A673 (cell line): ENCODE data around the gene QSOX2. TPM values are rescaled to one million over a fixed set of nuclear protein-coding genes. Genes with fewer than 3 reads are reported as not detected.

Experiments used
- BruUV-seq: library from RNA; stranded (reverse); fragments of 400-500 nt; replicated peaks from 2 replicates; lab custom pipeline; 2021; lab: Mats Ljungman, UMichigan
- CTCF ChIA-PET: fragments of 300-600 bp; sonication (Branson Sonifier 250); formaldehyde crosslinking; loops from one replicate; lab custom pipeline; 2022; ENCODE audit warnings: antibody characterized with exemption; lab: Charles Lee
- POLR2A ChIA-PET: fragments of 300-600 bp; sonication (Branson Sonifier 250); formaldehyde crosslinking; loops from one replicate; lab custom pipeline; 2022; ENCODE audit warnings: antibody characterized with exemption; ENCODE audit not compliant: low non-redundant PET; lab: Charles Lee
- DNase-seq: peaks from one replicate; pipeline ENCODE4 v3.0.0-alpha.2; 2015; ENCODE audit warnings: low spot score
- H3K27ac ChIP-seq: fragments of 200-600 bp; sonication (generic); 2 replicates; pipeline ENCODE4 v1.5.1; 2016; ENCODE audit warnings: mixed run types, low read depth, mild to moderate bottlenecking, mixed read lengths, antibody characterized with exemption, low read length; ENCODE audit not compliant: poor library complexity, severe bottlenecking
- H3K27me3 ChIP-seq: fragments of 200-600 bp; sonication (generic); replicated peaks from 2 replicates; pipeline ENCODE4 v1.6.1; 2017; ENCODE audit warnings: mixed run types, low read depth, mild to moderate bottlenecking, mixed read lengths, antibody characterized with exemption, low read length; ENCODE audit not compliant: insufficient read depth, poor library complexity
- H3K36me3 ChIP-seq: fragments of 200-600 bp; sonication (generic); 2 replicates; pipeline ENCODE4 v1.6.1; 2016; ENCODE audit warnings: mixed run types, mild to moderate bottlenecking, mixed read lengths, antibody characterized with exemption, low read length; ENCODE audit not compliant: insufficient read depth, poor library complexity, severe bottlenecking
- H3K4me1 ChIP-seq: fragments of 200-600 bp; sonication (generic); 2 replicates; pipeline ENCODE4 v1.6.1; 2017; ENCODE audit warnings: mixed run types, mild to moderate bottlenecking, mixed read lengths, antibody characterized with exemption, low read length; ENCODE audit not compliant: insufficient read depth, poor library complexity, severe bottlenecking
- H3K4me3 ChIP-seq: fragments of 200-600 bp; sonication (generic); 2 replicates; pipeline ENCODE4 v1.5.1; 2016; ENCODE audit warnings: low read depth, mixed run types, mild to moderate bottlenecking, mixed read lengths, low read length; ENCODE audit not compliant: poor library complexity, severe bottlenecking
- H3K9me3 ChIP-seq: fragments of 200-600 bp; sonication (generic); 2 replicates; pipeline ENCODE4 v1.6.1; 2016; ENCODE audit warnings: mixed run types, low read depth, mild to moderate bottlenecking, mixed read lengths, antibody characterized with exemption, low read length; ENCODE audit not compliant: poor library complexity, severe bottlenecking
- EZH2 ChIP-seq: fragments of 200-600 bp; sonication (generic); IDR thresholded peaks from 2 replicates; pipeline ENCODE4 v1.6.1; 2017; ENCODE audit warnings: borderline replicate concordance, low read depth, mild to moderate bottlenecking, mixed read lengths, antibody characterized with exemption, low read length; ENCODE audit not compliant: poor library complexity, severe bottlenecking
- intact Hi-C: fragments of 100-400 bp; cut with micrococcal nuclease; formaldehyde crosslinking; loops from one replicate; pipeline ENCODE4 v1.10.0; 2022; ENCODE audit not compliant: unreplicated experiment
- total RNA-seq: library from RNA; stranded (reverse); gene quantifications from 2 replicates; pipeline ENCODE4 v1.2.3, GENCODE V29; 2021
- TF ChIP-seq, protein P1 (sequence below): fragments of 300-800, 200-600 bp; sonication (generic); conservative IDR thresholded peaks from 2 replicates; pipeline ENCODE4 v1.5.1; 2017; ENCODE audit warnings: low read depth, mild to moderate bottlenecking, antibody characterized with exemption, low read length, moderate library complexity, mixed read lengths

QSOX2 gene
- total RNA-seq, 1 experiment from 2014 or later: 43.7 TPM

DNA sequence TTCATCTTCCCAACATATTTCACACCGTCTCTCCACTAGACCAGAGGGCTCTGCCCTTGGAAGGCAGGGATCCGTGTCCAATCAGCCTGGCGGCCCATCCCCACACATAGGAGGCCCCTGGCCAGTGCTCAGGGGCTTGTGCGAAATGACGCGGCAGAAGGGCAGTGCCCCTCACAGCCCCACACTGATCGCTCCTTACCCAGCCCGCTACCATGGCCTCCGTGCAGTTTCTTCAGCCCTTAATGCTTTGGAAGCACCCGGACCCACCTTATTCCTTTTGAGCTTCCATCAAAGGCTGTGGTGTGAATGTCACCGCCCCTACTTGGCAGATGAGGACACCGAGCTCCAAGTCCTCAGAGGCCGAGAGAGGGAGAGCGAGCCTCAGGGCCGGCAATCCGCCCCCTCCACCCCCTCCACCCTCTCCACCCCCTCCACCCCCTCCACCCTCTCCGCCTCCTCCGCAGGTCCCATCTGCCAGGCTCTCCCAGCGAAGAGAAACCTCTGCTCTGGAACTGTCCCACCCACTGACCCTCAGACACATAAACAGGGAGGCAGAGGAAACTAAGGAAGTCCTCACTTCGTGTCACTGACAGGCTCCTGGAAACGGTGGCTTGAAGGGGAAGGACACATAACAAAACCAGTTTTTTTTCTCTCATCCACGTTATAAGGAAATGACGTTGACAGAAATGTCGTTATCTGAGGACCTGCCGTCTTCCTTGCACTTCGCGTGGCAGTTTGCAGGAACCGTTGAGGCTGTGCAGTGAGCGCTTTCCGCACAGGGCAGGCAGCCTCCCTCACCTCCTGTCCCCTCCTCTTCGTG, 13.9 kb downstream of the QSOX2 start:
- intact Hi-C loops: no loop called here
- no peaks in the 10 kb centered on the region for H3K27me3 ChIP-seq
- BruUV-seq: no TSS peak
- POLR2A ChIA-PET: no interaction called here
- no peak for DNase-seq
- CTCF ChIA-PET: no interaction called here
- H3K36me3 ChIP-seq: peaks cover 20% of the 10 kb centered on the region
- H3K4me3 ChIP-seq: no peak overlapping the region
- TF ChIP-seq, protein P1, sequence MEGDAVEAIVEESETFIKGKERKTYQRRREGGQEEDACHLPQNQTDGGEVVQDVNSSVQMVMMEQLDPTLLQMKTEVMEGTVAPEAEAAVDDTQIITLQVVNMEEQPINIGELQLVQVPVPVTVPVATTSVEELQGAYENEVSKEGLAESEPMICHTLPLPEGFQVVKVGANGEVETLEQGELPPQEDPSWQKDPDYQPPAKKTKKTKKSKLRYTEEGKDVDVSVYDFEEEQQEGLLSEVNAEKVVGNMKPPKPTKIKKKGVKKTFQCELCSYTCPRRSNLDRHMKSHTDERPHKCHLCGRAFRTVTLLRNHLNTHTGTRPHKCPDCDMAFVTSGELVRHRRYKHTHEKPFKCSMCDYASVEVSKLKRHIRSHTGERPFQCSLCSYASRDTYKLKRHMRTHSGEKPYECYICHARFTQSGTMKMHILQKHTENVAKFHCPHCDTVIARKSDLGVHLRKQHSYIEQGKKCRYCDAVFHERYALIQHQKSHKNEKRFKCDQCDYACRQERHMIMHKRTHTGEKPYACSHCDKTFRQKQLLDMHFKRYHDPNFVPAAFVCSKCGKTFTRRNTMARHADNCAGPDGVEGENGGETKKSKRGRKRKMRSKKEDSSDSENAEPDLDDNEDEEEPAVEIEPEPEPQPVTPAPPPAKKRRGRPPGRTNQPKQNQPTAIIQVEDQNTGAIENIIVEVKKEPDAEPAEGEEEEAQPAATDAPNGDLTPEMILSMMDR: no peak
- TF ChIP-seq EZH2: no peak
- no peaks in the 10 kb centered on the region for H3K4me1 ChIP-seq
- no peak overlapping the region for H3K27ac ChIP-seq
- H3K9me3 ChIP-seq: no peaks in the 10 kb centered on the region

- H3K9me3 ChIP-seq: no peaks in the 10 kb centered on the region
- H3K36me3 ChIP-seq: peaks cover 15% of the 10 kb centered on the region
- no TSS peak for BruUV-seq
- TF ChIP-seq EZH2: no peak
- TF ChIP-seq, protein P1: no peak
- no peaks in the 10 kb centered on the region for H3K27me3 ChIP-seq
- no peak for DNase-seq
- intact Hi-C loops: no loop called here
- no peak overlapping the region for H3K4me3 ChIP-seq
- H3K27ac ChIP-seq: no peak overlapping the region
- ChIA-PET CTCF (no interaction called here), POLR2A (no interaction called here)
- H3K4me1 ChIP-seq: peaks cover 4% of the 10 kb centered on the region
These were observed 14.8 kb downstream of the QSOX2 start for GRCh38 chr9:136230773-136231172.

DNA sequence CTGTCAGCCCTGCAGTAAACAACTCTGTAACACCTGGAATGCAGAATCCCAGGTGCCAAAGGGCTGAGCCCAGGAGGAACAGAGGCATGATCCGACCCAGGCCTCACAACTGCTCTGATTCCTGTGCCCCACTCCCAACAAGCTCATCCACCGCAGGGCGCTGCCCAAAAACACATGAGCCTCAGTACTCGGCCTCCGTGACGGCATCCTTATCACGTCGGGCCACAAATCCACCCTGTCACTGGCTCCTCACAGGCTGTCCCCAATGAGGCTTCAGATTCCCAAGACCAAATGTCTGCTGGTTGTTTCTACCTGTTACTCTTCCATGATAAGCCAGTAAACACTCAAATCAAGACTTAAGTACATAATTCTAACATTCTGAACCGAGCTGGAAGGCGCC, 15.2 kb downstream of the QSOX2 start:
- peaks cover 13% of the 10 kb centered on the region for H3K36me3 ChIP-seq
- TF ChIP-seq, protein P1: no peak
- TF ChIP-seq EZH2: no peak
- H3K27me3 ChIP-seq: no peaks in the 10 kb centered on the region
- ChIA-PET POLR2A (no interaction called here), CTCF (no interaction called here)
- no peaks in the 10 kb centered on the region for H3K9me3 ChIP-seq
- H3K27ac ChIP-seq: no peak overlapping the region
- no TSS peak for BruUV-seq
- no peak overlapping the region for H3K4me3 ChIP-seq
- DNase-seq: no peak
- intact Hi-C loops: no loop called here
- H3K4me1 ChIP-seq: peaks cover 8% of the 10 kb centered on the region
